ENCODE measurements around the gene DOCK4. TPM values are rescaled to one million over a fixed set of nuclear protein-coding genes. Genes with fewer than 3 reads are reported as not detected.

DOCK4 gene
- polyA plus RNA-seq, 1 donor (not counting 4 experiments of a cell fraction or from before 2014, with no cell fraction given): 13.9 TPM

- H2AFZ ChIP-seq (ENCODE audit: control insufficient read depth, low read length): no peak overlapping the region
- no peak overlapping the region for H3K4me2 ChIP-seq (ENCODE audit: control insufficient read depth, extremely low read depth, insufficient read depth, low read depth, low read length)
- no peak overlapping the region for H3K9ac ChIP-seq (ENCODE audit: control insufficient read depth, extremely low read depth, insufficient read depth, low read length)
- H3K9me3 ChIP-seq (ENCODE audit: control insufficient read depth, low read depth, low read length): no peaks in the 10 kb centered on the region
- no peaks in the 10 kb centered on the region for H4K20me1 ChIP-seq (ENCODE audit: control insufficient read depth, extremely low read depth, insufficient read depth, low read length)
- no peak overlapping the region for H3K4me3 ChIP-seq (ENCODE audit: control insufficient read depth in 2 of 3, extremely low read depth in 1 of 3, insufficient read depth in 2 of 3, low read depth in 1 of 3, low read length in 3 of 3)
- no peaks in the 10 kb centered on the region for H3K27me3 ChIP-seq (ENCODE audit: control insufficient read depth, extremely low read depth, insufficient read depth, low read length)
- TF ChIP-seq CTCF (optimal IDR thresholded peaks at IDR 0.05 in 1 of 3, IDR thresholded peaks at IDR 0.05 in 1 of 3, conservative IDR thresholded peaks at IDR 0.05 in 1 of 3; ENCODE audit: extremely low read depth in 1 of 3, insufficient read depth in 2 of 3, low read length in 3 of 3) (no peak), EZH2 (IDR thresholded peaks at IDR 0.05; ENCODE audit: low read length) (no peak)
- no peaks in the 10 kb centered on the region for H3K36me3 ChIP-seq (ENCODE audit: control insufficient read depth in 2 of 2, extremely low read depth in 1 of 2, insufficient read depth in 2 of 2, low read length in 2 of 2)
- H3K27ac ChIP-seq (ENCODE audit: control insufficient read depth, insufficient read depth, low read length): no peak overlapping the region
- H3K79me2 ChIP-seq (ENCODE audit: control insufficient read depth, insufficient read depth, low read length): peaks cover 28% of the 10 kb centered on the region
- FAIRE-seq (no peak), DNase-seq (ENCODE audit: low read depth, low spot score) (no peak)
- H3K9me1 ChIP-seq (ENCODE audit: control insufficient read depth, extremely low read depth, insufficient read depth, low read length): no peaks in the 10 kb centered on the region
- H3K4me1 ChIP-seq (ENCODE audit: control insufficient read depth, extremely low read depth, insufficient read depth, low read length): peaks cover 15% of the 10 kb centered on the region
- dilution Hi-C loops (cut with MboI; ENCODE audit: extremely low pct_ligation_motif_present, low sequenced_read_pairs): no loop called here
Measured at GRCh38 chr7:112160771-112161150, 45.4 kb downstream of the DOCK4 start.

GRCh38 chr7:112160130-112160770 lies 45.9 kb downstream of the DOCK4 start:
- no peaks in the 10 kb centered on the region for H3K9me3 ChIP-seq (ENCODE audit: control insufficient read depth, low read depth, low read length)
- H3K4me1 ChIP-seq (ENCODE audit: control insufficient read depth, extremely low read depth, insufficient read depth, low read length): peaks cover 15% of the 10 kb centered on the region
- no peaks in the 10 kb centered on the region for H4K20me1 ChIP-seq (ENCODE audit: control insufficient read depth, extremely low read depth, insufficient read depth, low read length)
- H2AFZ ChIP-seq (ENCODE audit: control insufficient read depth, low read length): no peak overlapping the region
- peaks cover 26% of the 10 kb centered on the region for H3K79me2 ChIP-seq (ENCODE audit: control insufficient read depth, insufficient read depth, low read length)
- H3K36me3 ChIP-seq (ENCODE audit: control insufficient read depth in 2 of 2, extremely low read depth in 1 of 2, insufficient read depth in 2 of 2, low read length in 2 of 2): no peaks in the 10 kb centered on the region
- H3K4me2 ChIP-seq (ENCODE audit: control insufficient read depth, extremely low read depth, insufficient read depth, low read depth, low read length): no peak overlapping the region
- DNase-seq (ENCODE audit: low read depth, low spot score): no peak
- TF ChIP-seq CTCF (optimal IDR thresholded peaks at IDR 0.05 in 1 of 3, IDR thresholded peaks at IDR 0.05 in 1 of 3, conservative IDR thresholded peaks at IDR 0.05 in 1 of 3; ENCODE audit: extremely low read depth in 1 of 3, insufficient read depth in 2 of 3, low read length in 3 of 3) (no peak), EZH2 (IDR thresholded peaks at IDR 0.05; ENCODE audit: low read length) (no peak)
- no peaks in the 10 kb centered on the region for H3K9me1 ChIP-seq (ENCODE audit: control insufficient read depth, extremely low read depth, insufficient read depth, low read length)
- FAIRE-seq: peak; percentile 17
- no peak overlapping the region for H3K4me3 ChIP-seq (ENCODE audit: control insufficient read depth in 2 of 3, extremely low read depth in 1 of 3, insufficient read depth in 2 of 3, low read depth in 1 of 3, low read length in 3 of 3)
- no peak overlapping the region for H3K9ac ChIP-seq (ENCODE audit: control insufficient read depth, extremely low read depth, insufficient read depth, low read length)
- dilution Hi-C loops (cut with MboI; ENCODE audit: extremely low pct_ligation_motif_present, low sequenced_read_pairs): no loop called here
- no peak overlapping the region for H3K27ac ChIP-seq (ENCODE audit: control insufficient read depth, insufficient read depth, low read length)
- no peaks in the 10 kb centered on the region for H3K27me3 ChIP-seq (ENCODE audit: control insufficient read depth, extremely low read depth, insufficient read depth, low read length)
